GM12878 (cell line): Measurements from ENCODE around the gene DENND6A. TPM values are rescaled to one million over a fixed set of nuclear protein-coding genes. Genes with fewer than 3 reads are reported as not detected.

ENCODE experiments used
- ATAC-seq: fragments of 200-7000 bp; cut with Tn5 transposase; 3 replicates; pipeline ENCODE4 v1.9.1; 2020; ENCODE audit warnings: mild to moderate bottlenecking, moderate library complexity
- BruUV-seq: library from RNA; stranded (reverse); fragments of 400-500 nt; replicated peaks from 2 replicates; lab custom pipeline; 2021; lab: Mats Ljungman, UMichigan
- CTCF ChIA-PET: fragments of 300-600 bp; sonication (Branson Sonifier 250); formaldehyde crosslinking; extraction: SDS; loops from one replicate; lab custom pipeline; 2021; ENCODE audit warnings: inconsistent platforms; lab: Yijun Ruan, JAX
- POLR2A ChIA-PET: fragments of 350-600 bp; formaldehyde crosslinking; extraction: SDS; loops from one replicate; lab custom pipeline; 2021; ENCODE audit warnings: inconsistent platforms; lab: Charles Lee
- RAD21 ChIA-PET: fragments of 300-600 bp; sonication (Branson Sonifier 250); formaldehyde crosslinking; loops from one replicate; lab custom pipeline; 2023; ENCODE audit warnings: antibody characterized with exemption; ENCODE audit not compliant: unreplicated experiment; lab: Charles Lee
- SMC1A ChIA-PET: fragments of 300-600 bp; sonication (Branson Sonifier 250); formaldehyde crosslinking; loops from one replicate; lab custom pipeline; 2023; ENCODE audit not compliant: unreplicated experiment, uncharacterized antibody; lab: Charles Lee
- DNase-seq: peaks from one replicate; pipeline ENCODE4 v3.0.0-alpha.2; 2011; ENCODE audit warnings: low read depth, low spot score
- FAIRE-seq: peaks from 3 replicates; lab custom pipeline; 2011; peaks lifted over from hg19 to GRCh38; lab: Jason Lieb, UNC
- H2AFZ ChIP-seq: 2 replicates; pipeline ENCODE4 v1.6.0; 2011; ENCODE audit warnings: low read depth, low read length, control low read depth; ENCODE audit not compliant: control insufficient read depth
- H3K27ac ChIP-seq: 2 replicates; pipeline ENCODE4 v1.5.1; 2011; ENCODE audit warnings: control low read depth; ENCODE audit not compliant: control insufficient read depth, insufficient read depth
- H3K27me3 ChIP-seq, 2 experiments: replicated peaks in 1 of 2; 2 replicates each; pipeline versions ENCODE4 v1.6.0 to v1.6.1; 2011; ENCODE audit warnings: low read length in 1 of 2; ENCODE audit not compliant: control insufficient read depth in 2 of 2, insufficient read depth in 2 of 2
- H3K36me3 ChIP-seq, 2 experiments: 2 replicates each; pipeline ENCODE4 v1.5.1; 2011; ENCODE audit warnings: low read length in 1 of 2; ENCODE audit not compliant: control insufficient read depth in 2 of 2, insufficient read depth in 2 of 2
- H3K4me1 ChIP-seq: 2 replicates; pipeline ENCODE4 v1.6.1; 2011; ENCODE audit warnings: mild to moderate bottlenecking, low read length, moderate library complexity, mixed read lengths; ENCODE audit not compliant: control insufficient read depth, insufficient read depth
- H3K4me2 ChIP-seq: 2 replicates; pipeline ENCODE4 v1.6.0; 2011; ENCODE audit warnings: control low read depth; ENCODE audit not compliant: control insufficient read depth, insufficient read depth
- H3K4me3 ChIP-seq: fragments of 200-600 bp; sonication (generic); 2 replicates; pipeline ENCODE4 v1.5.1; 2016
- H3K79me2 ChIP-seq: 2 replicates; pipeline ENCODE4 v1.6.0; 2011; ENCODE audit warnings: low read length; ENCODE audit not compliant: control insufficient read depth, insufficient read depth
- H3K9ac ChIP-seq: 2 replicates; pipeline ENCODE4 v1.8.0; 2011; ENCODE audit warnings: low read length, control low read depth, mixed read lengths; ENCODE audit not compliant: control insufficient read depth, insufficient read depth
- H3K9me3 ChIP-seq: replicated peaks from 3 replicates; pipeline ENCODE4 v1.5.1; 2011; ENCODE audit warnings: mild to moderate bottlenecking, low read length; ENCODE audit not compliant: control insufficient read depth, insufficient read depth
- H4K20me1 ChIP-seq: 2 replicates; pipeline ENCODE4 v1.6.0; 2011; ENCODE audit not compliant: control insufficient read depth, insufficient read depth
- ELK1 ChIP-seq: IDR thresholded peaks from 2 replicates; pipeline ENCODE4 v1.6.1; 2012; ENCODE audit warnings: low read depth, low read length, improper control_type of control experiment
- IRF5 ChIP-seq: fragments of 450-650 bp; IDR thresholded peaks from 2 replicates; pipeline ENCODE4 v1.6.1; 2017; ENCODE audit warnings: borderline replicate concordance
- MEF2A ChIP-seq: IDR thresholded peaks from 2 replicates; pipeline ENCODE4 v1.6.1; 2011; ENCODE audit warnings: low read depth, mild to moderate bottlenecking, low read length, moderate library complexity; ENCODE audit not compliant: insufficient read depth
- MEF2B ChIP-seq: fragments of 450-650 bp; IDR thresholded peaks from 2 replicates; pipeline ENCODE4 v1.6.1; 2018; ENCODE audit warnings: mild to moderate bottlenecking, moderate library complexity; ENCODE audit not compliant: partially characterized antibody, poor library complexity, severe bottlenecking
- RUNX3 ChIP-seq: IDR thresholded peaks from 2 replicates; pipeline ENCODE4 v1.6.1; 2012; ENCODE audit warnings: low read length, inconsistent platforms
- SIX5 ChIP-seq: IDR thresholded peaks from 2 replicates; pipeline ENCODE4 v1.6.1; 2011; ENCODE audit warnings: mild to moderate bottlenecking, low read depth, low read length, moderate library complexity; ENCODE audit not compliant: severe bottlenecking
- YBX1 ChIP-seq: fragments of 450-650 bp; IDR thresholded peaks from 2 replicates; pipeline ENCODE4 v1.6.1; 2016; ENCODE audit warnings: antibody characterized with exemption
- ZNF217 ChIP-seq: fragments of 450-650 bp; IDR thresholded peaks from 2 replicates; pipeline ENCODE4 v1.6.1; 2017; ENCODE audit warnings: antibody characterized with exemption, mild to moderate bottlenecking
- ZNF24 ChIP-seq: fragments of 450-650 bp; IDR thresholded peaks from 2 replicates; pipeline ENCODE4 v1.6.1; 2017; ENCODE audit warnings: antibody characterized with exemption, mild to moderate bottlenecking
- in situ Hi-C: fragments of 300-500 bp; cut with MboI; formaldehyde crosslinking; loops from 9 replicates; pipeline ENCODE4 v1.14.3; 2018; ENCODE audit warnings: mixed read lengths
- intact Hi-C: fragments of 100-400 bp; cut with micrococcal nuclease; formaldehyde crosslinking; loops from one replicate; pipeline ENCODE4 v1.14.2; 2022; ENCODE audit not compliant: unreplicated experiment
- polyA plus RNA-seq, 11 experiments: library from polyadenylated mRNA; depleted of rRNA in 4 of 11; unstranded in 6 of 11; stranded (reverse) in 5 of 11; fragments of >200 nt; fragmentation: Nextera tagmentation in 4 of 11; fragmentation: Illumina TruSeq in 1 of 11; extraction: Ambion mirVana in 4 of 11; extraction: Trizol in 1 of 11; gene quantifications; 1 replicate in 1 of 11; 2 replicates in 10 of 11; pipeline versions ENCODE4 v1.2.1 to v1.2.3, GENCODE V29; 2011 to 2016; ENCODE audit warnings: inconsistent platforms in 2 of 11, missing spikeins in 2 of 11, low read depth in 1 of 11
- total RNA-seq, 4 experiments: library from RNA; depleted of rRNA in 3 of 4; stranded (reverse); fragments of >200 nt in 3 of 4; fragmentation: Illumina TruSeq in 1 of 4; extraction: Trizol in 1 of 4; gene quantifications; 2 replicates each; pipeline versions ENCODE4 v1.2.1 to v1.2.3, GENCODE V29; 2013 to 2021

DENND6A gene
- total and polyA plus RNA-seq, 10 of the 15 experiments (the other 5 are each of a cell fraction or from before 2014, with no cell fraction given) = 1.8 to 15.3 (median 10.3) TPM

DNA sequence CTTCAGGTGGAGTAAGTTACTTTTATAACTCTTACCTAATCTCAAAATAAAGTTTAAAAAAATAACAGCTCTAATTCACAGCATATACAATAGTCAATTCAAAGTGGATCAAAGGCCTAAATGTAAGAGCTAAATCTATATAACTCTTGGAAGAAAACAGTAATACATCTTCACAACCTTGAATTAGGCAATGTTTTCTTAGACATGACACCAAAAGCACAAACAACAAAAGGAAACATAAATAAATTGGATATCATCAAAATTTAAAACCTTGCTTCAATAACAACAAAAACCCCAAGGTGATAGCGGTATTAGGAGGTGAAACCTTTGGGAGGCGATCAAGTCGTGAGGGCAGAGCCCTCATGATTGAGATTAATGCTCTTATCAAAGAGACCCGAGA, 12.8 kb downstream of the DENND6A start (continued):
- TF ChIP-seq IRF5 (no peak), ELK1 (no peak), SIX5 (no peak), ZNF24 (no peak)

DNA sequence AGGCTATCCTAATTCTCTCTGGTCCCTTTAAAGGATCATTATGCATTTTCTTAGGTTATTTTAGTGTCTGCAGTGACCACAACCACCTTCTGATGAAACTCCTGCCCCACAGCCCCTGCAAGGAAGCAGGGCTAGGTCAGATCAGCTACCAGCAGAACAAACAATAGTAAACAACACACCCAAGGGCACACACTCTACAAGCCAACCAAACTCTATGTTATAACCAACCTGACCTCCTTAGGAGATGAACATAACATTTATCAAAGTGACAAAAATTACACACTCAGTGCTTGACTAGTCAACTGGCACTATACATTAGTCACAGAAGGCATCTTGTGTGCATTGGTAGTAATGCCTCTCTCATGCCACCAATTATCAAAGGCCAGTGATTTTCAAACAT, 17.3 kb downstream of the DENND6A start:
- FAIRE-seq (no peak), ATAC-seq (peak; percentile 47), DNase-seq (no peak)
- ChIA-PET CTCF (interaction anchor here (1.1 to 2.9 kb wide), 3 partner anchors 14 to 92 kb away, joined by 3 to 27 read pairs (median 4); no protein-coding TSS in a partner anchor), SMC1A (interaction anchor here (0.6 to 1.3 kb wide), 2 partner anchors 18 to 77 kb away, joined by 3 to 4 read pairs; partner anchors contain the start of gene DENND6A), RAD21 (interaction anchor here (0.9 kb wide), 1 partner anchor 13 kb away, joined by 3 read pairs; no protein-coding TSS in a partner anchor), POLR2A (interaction anchor here (0.6 to 1.7 kb wide), 5 partner anchors 11 to 444 kb away, joined by 4 to 6 read pairs (median 4); no protein-coding TSS in a partner anchor)
- no peak overlapping the region for H3K9ac ChIP-seq
- in situ Hi-C loops (no loop called here), intact Hi-C loops (no loop called here)
- BruUV-seq = no TSS peak
- TF ChIP-seq MEF2B = peak; percentile 38
- peak; percentile 57 for TF ChIP-seq RUNX3
- no peak for TF ChIP-seq YBX1
- 0 out of 2 replicates have a peak, but pooled peaks have one; percentile 36 for TF ChIP-seq MEF2A
- no peak for TF ChIP-seq ZNF217
- H3K9me3 ChIP-seq = no peaks in the 10 kb centered on the region
- no peak overlapping the region for H3K27ac ChIP-seq
- H3K4me3 ChIP-seq = no peak overlapping the region
- H3K36me3 ChIP-seq = no peaks in the 10 kb centered on the region; a peak in 1 of 4 replicates
- peaks cover 13% of the 10 kb centered on the region for H3K4me1 ChIP-seq
- H3K27me3 ChIP-seq = no peaks in the 10 kb centered on the region
- no peak overlapping the region for H3K4me2 ChIP-seq
- H2AFZ ChIP-seq = no peak overlapping the region
- peaks cover 7% of the 10 kb centered on the region for H3K79me2 ChIP-seq
- H4K20me1 ChIP-seq = no peaks in the 10 kb centered on the region
